Epithelial cell of proximal tubule (primary cell): ENCODE data around the gene TMOD3. TPM values are rescaled to one million over a fixed set of nuclear protein-coding genes. Genes with fewer than 3 reads are reported as not detected.

Experiments used
- DNase-seq: peaks from one replicate; pipeline ENCODE4 v3.0.0-alpha.2; 2011; ENCODE audit warnings: low read depth
- H3K4me3 ChIP-seq: 2 replicates; pipeline ENCODE4 v1.5.1; 2011; ENCODE audit warnings: low read depth, mild to moderate bottlenecking, low read length
- total RNA-seq: library from RNA; depleted of rRNA; stranded (reverse); fragments of >200 nt; gene quantifications from 2 replicates; pipeline ENCODE4 v1.2.3, GENCODE V29; 2015
- TF ChIP-seq, protein P1 (sequence below): conservative IDR thresholded peaks from 2 replicates; pipeline ENCODE4 v1.5.1; 2012; ENCODE audit warnings: low read depth, mild to moderate bottlenecking, low read length

Gene TMOD3
- total RNA-seq, 1 donor from 2014 or later = 36.0 TPM

GRCh38 chr15:51796847-51797401 is 32.5 kb upstream of the TMOD3 start:
- DNase-seq = peak; percentile 15
- no peak overlapping the region for H3K4me3 ChIP-seq
- TF ChIP-seq, protein P1, sequence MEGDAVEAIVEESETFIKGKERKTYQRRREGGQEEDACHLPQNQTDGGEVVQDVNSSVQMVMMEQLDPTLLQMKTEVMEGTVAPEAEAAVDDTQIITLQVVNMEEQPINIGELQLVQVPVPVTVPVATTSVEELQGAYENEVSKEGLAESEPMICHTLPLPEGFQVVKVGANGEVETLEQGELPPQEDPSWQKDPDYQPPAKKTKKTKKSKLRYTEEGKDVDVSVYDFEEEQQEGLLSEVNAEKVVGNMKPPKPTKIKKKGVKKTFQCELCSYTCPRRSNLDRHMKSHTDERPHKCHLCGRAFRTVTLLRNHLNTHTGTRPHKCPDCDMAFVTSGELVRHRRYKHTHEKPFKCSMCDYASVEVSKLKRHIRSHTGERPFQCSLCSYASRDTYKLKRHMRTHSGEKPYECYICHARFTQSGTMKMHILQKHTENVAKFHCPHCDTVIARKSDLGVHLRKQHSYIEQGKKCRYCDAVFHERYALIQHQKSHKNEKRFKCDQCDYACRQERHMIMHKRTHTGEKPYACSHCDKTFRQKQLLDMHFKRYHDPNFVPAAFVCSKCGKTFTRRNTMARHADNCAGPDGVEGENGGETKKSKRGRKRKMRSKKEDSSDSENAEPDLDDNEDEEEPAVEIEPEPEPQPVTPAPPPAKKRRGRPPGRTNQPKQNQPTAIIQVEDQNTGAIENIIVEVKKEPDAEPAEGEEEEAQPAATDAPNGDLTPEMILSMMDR = no peak

GRCh38 chr15:51798281-51798680 is 31.2 kb upstream of the TMOD3 start:
- no peak overlapping the region for H3K4me3 ChIP-seq
- TF ChIP-seq, protein P1 = no peak
- no peak for DNase-seq

GRCh38 chr15:51799282-51800252 is 29.9 kb upstream of the TMOD3 start:
- H3K4me3 ChIP-seq = no peak overlapping the region
- TF ChIP-seq, protein P1 = no peak
- no peak for DNase-seq

- TF ChIP-seq, protein P1 = peak; percentile 86
- no peak overlapping the region for H3K4me3 ChIP-seq
- DNase-seq = no peak
These were observed 28.0 kb upstream of the TMOD3 start for GRCh38 chr15:51801391-51801835.

- no peak overlapping the region for H3K4me3 ChIP-seq
- no peak for DNase-seq
- TF ChIP-seq, protein P1 = no peak
These were observed 26.9 kb upstream of the TMOD3 start for GRCh38 chr15:51802593-51802992.

DNA sequence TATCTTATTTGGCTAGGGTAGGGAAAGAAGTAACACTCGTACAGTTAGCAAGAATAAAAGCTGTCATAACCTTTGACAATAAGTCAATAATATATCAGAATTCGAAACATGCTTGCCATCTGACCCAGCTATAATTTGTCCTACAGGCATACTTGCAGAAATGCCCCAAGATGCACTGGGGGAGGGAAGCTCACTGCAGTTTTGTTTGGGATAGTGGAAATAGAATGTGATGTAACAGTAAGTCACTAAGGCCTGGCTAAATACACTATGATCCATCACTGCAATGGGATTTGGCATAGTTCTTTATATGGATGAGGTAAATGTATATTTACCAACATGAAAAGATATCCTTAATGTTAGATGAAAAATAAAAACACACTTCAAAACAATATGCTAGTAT is 25.5 kb upstream of the TMOD3 start:
- TF ChIP-seq, protein P1 = no peak
- no peak for DNase-seq
- no peak overlapping the region for H3K4me3 ChIP-seq
